Transverse colon (tissue), 4 donors: ENCODE measurements around the gene LRP8. TPM values are rescaled to one million over a fixed set of nuclear protein-coding genes. Genes with fewer than 3 reads are reported as not detected.

Experiments
- DNase-seq: peaks from one replicate; pipeline ENCODE4 v3.0.0-alpha.2; 2019
- H3K27ac ChIP-seq, 4 donors: fragments of 200-600 bp; sonication (generic); 2 replicates each; pipeline ENCODE4 v1.5.1; 2016 to 2018; ENCODE audit warnings: inconsistent platforms in 4 of 4
- H3K27me3 ChIP-seq: fragments of 200-600 bp; sonication (generic); 2 replicates; pipeline ENCODE4 v1.5.1; 2017; ENCODE audit warnings: inconsistent platforms
- H3K36me3 ChIP-seq, 4 donors: fragments of 200-600 bp; sonication (generic); 2 replicates each; pipeline ENCODE4 v1.5.1; 2017 to 2019; ENCODE audit warnings: inconsistent platforms in 4 of 4
- H3K4me1 ChIP-seq, 4 donors: fragments of 200-600 bp; sonication (generic); 2 replicates each; pipeline ENCODE4 v1.5.1; 2017 to 2020; ENCODE audit warnings: inconsistent platforms in 4 of 4
- H3K4me3 ChIP-seq, 4 donors: fragments of 200-600 bp; sonication (generic); 1 replicate in 1 of 4; 2 replicates in 3 of 4; pipeline versions ENCODE4 v1.5.1 to v1.6.1; 2017 to 2019; ENCODE audit warnings: inconsistent platforms in 4 of 4
- H3K9me3 ChIP-seq, 2 donors: fragments of 200-600 bp; sonication (generic); 2 replicates each; pipeline ENCODE4 v1.5.1; 2017 to 2019; ENCODE audit warnings: inconsistent platforms in 2 of 2
- EP300 ChIP-seq: sonication (generic); formaldehyde crosslinking; IDR thresholded peaks from one replicate; pipeline ENCODE4 v1.6.1; 2017; ENCODE audit warnings: antibody characterized with exemption, low read depth
- POLR2A ChIP-seq: fragments of 450-650 bp; IDR thresholded peaks from one replicate; pipeline ENCODE4 v1.6.1; 2016; ENCODE audit warnings: antibody characterized with exemption, mild to moderate bottlenecking, moderate library complexity
- POLR2AphosphoS5 ChIP-seq, 3 donors: sonication (generic); formaldehyde crosslinking; IDR thresholded peaks; one replicate each; pipeline ENCODE4 v1.6.1; 2016; ENCODE audit warnings: antibody characterized with exemption in 3 of 3
- WGBS, 2 donors: methylation state at CpG; one replicate each; pipeline ENCODE4 v1.1.5; 2018; ENCODE audit warnings: low coverage in 1 of 2; 5-methylcytosine and 5-hydroxymethylcytosine counted together
- in situ Hi-C, 4 donors: fragments of 200-750 bp; cut with MboI; loops; one replicate each; pipeline versions ENCODE4 v1.15.0 to v1.15.1; 2017; ENCODE audit warnings: low sequenced_read_pairs in 3 of 4, low pct_ligation_motif_present in 1 of 4, low pct_unique_long_range_greater_than_20kb in 1 of 4
- intact Hi-C: fragments of 100-400 bp; cut with DNase I; formaldehyde crosslinking; loops from one replicate; pipeline ENCODE4 v1.15.1; 2023; ENCODE audit warnings: low total_unique reads
- total RNA-seq, 4 donors: library from RNA; depleted of rRNA; stranded (reverse); fragments of >200 nt; gene quantifications; one replicate each; pipeline ENCODE4 v1.1.0, GENCODE V29; 2016
- TF ChIP-seq, protein P1 (sequence below), 5 experiments: fragments of 200-600 bp in 3 of 5; fragments of 450-650 bp in 2 of 5; sonication (generic) in 3 of 5; IDR thresholded peaks; 1 replicate in 2 of 5; 2 replicates in 3 of 5; pipeline ENCODE4 v1.5.1; 2016 to 2017; ENCODE audit warnings: antibody characterized with exemption in 5 of 5, inconsistent platforms in 3 of 5, mild to moderate bottlenecking in 2 of 5, moderate library complexity in 1 of 5

Gene LRP8
- total RNA-seq, 4 donors from 2014 or later = 0.37 to 10.7 (median 1.4) TPM

DNA sequence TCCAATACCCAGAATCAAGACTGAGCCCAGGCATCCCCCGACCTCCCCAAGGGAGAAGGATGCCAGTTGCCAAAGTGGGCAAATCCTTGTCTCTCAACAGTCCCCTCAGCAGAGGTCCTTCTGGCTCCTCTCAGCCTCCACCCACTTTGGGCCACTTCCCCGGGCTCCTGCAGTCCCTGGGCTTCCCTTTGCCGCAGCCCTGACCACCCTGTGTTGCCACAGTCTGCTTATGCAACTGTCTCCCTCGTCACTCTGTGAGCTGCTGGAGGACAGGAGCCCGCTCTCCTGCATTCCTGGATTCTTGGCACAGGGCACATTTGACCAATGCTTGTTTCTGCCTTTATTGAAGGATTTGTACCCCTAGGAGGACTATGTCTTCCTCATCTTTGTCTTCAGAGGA lies 2.9 kb upstream of the LRP8 start:
- H3K27ac ChIP-seq = no peak overlapping the region
- intact Hi-C loops = no loop called here
- H3K4me3 ChIP-seq = no peak overlapping the region
- no peaks in the 10 kb centered on the region for H3K9me3 ChIP-seq
- 81 to 86% methylated on average over 3 to 5 of the region's 5 CpGs for WGBS, 2 donors
- TF ChIP-seq POLR2A (no peak), POLR2AphosphoS5 (IDR thresholded peaks at IDR 0.05) (no peak), EP300 (no peak)
- DNase-seq = no peak
- H3K4me1 ChIP-seq = peaks cover 6 to 21% (median 16%) of the 10 kb centered on the region in 4 donors
- in situ Hi-C loops = no loop called here
- H3K36me3 ChIP-seq = no peaks in the 10 kb centered on the region
- no peaks in the 10 kb centered on the region for H3K27me3 ChIP-seq

DNA sequence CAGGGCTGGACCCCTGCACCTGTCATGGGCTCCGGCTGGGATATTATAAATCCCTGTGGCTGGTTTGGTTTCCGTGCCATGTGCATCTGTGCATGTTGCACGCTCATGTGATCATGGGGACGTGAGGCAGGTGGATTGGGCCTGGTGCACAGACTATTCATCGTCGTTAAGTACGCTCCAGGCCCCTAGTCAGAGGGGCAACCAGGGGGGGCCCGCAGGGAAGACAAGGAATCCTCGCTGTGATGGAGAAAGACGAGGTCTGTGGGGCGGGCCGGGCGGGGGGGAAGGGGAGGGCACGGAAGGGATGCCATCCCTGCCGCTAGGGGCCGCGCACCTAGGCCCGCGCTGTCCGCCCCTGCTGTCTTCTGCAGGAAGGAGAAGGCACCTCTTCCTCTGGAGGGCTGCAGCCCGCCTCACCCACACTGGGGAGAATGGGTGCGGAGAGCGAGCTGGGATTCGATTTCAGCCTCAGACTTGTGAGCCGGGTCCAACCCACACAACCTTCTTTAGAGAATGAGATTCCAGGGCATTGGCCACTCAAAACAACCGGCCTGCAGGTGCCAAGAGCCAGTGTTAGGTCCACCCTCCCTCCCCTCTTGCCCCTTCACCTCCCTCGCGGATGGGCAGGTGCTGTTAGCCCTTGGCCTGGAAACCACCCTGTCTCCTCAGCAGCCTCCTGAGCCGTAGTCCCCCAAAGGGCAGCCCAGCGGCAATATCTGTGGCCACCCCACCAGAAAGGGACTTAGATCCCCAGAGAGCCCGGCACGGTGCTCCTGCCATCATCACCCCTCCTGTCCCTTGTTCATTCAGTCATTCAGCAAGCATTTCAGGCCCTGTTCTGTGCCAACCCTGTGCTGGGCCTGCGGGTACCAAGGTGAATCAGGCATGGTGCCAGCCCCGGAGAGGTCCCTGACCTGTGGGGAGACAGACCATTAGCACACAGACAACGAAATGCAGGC lies 950 bp upstream of the LRP8 start:
- peak overlapping the region in 1 of 4 donors; percentile 49 for H3K4me3 ChIP-seq
- DNase-seq = peak; percentile 16
- in situ Hi-C loops = no loop called here
- 85 to 90% methylated on average over 2 to 35 of the region's 35 CpGs for WGBS, 2 donors
- no peak for TF ChIP-seq POLR2A
- TF ChIP-seq, protein P1, sequence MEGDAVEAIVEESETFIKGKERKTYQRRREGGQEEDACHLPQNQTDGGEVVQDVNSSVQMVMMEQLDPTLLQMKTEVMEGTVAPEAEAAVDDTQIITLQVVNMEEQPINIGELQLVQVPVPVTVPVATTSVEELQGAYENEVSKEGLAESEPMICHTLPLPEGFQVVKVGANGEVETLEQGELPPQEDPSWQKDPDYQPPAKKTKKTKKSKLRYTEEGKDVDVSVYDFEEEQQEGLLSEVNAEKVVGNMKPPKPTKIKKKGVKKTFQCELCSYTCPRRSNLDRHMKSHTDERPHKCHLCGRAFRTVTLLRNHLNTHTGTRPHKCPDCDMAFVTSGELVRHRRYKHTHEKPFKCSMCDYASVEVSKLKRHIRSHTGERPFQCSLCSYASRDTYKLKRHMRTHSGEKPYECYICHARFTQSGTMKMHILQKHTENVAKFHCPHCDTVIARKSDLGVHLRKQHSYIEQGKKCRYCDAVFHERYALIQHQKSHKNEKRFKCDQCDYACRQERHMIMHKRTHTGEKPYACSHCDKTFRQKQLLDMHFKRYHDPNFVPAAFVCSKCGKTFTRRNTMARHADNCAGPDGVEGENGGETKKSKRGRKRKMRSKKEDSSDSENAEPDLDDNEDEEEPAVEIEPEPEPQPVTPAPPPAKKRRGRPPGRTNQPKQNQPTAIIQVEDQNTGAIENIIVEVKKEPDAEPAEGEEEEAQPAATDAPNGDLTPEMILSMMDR (IDR thresholded peaks at IDR 0.05) = no peak
- TF ChIP-seq POLR2AphosphoS5 (IDR thresholded peaks at IDR 0.05) = no peak
- TF ChIP-seq EP300 = no peak
- no peaks in the 10 kb centered on the region for H3K9me3 ChIP-seq
- H3K27ac ChIP-seq = peak overlapping the region in 3 of 4 donors; percentile 28 to 56 (median 51)
- peaks cover 10 to 25% (median 21%) of the 10 kb centered on the region in 4 donors for H3K4me1 ChIP-seq
- no peaks in the 10 kb centered on the region for H3K27me3 ChIP-seq
- intact Hi-C loops = no loop called here
- no peaks in the 10 kb centered on the region for H3K36me3 ChIP-seq

GRCh38 chr1:53327182-53327913 lies 522 bp downstream of the LRP8 start:
- WGBS, 2 donors = 0% methylated on average over 43 of the region's 68 CpGs; no CpG with 5 or more reads in 1 of the 2 donors
- H3K9me3 ChIP-seq = no peaks in the 10 kb centered on the region
- H3K27ac ChIP-seq = peak overlapping the region; percentile 71 to 86 (median 75)
- H3K4me1 ChIP-seq = peaks cover 10 to 25% (median 21%) of the 10 kb centered on the region in 4 donors
- TF ChIP-seq, protein P1 (IDR thresholded peaks at IDR 0.05) = no peak
- no peak for TF ChIP-seq POLR2AphosphoS5 (IDR thresholded peaks at IDR 0.05)
- no peak for TF ChIP-seq POLR2A
- TF ChIP-seq EP300 = no peak
- DNase-seq = peak; percentile 26
- H3K27me3 ChIP-seq = no peaks in the 10 kb centered on the region
- in situ Hi-C loops = no loop called here
- peak overlapping the region; percentile 49 to 80 (median 66) for H3K4me3 ChIP-seq
- H3K36me3 ChIP-seq = no peaks in the 10 kb centered on the region
- intact Hi-C loops = no loop called here

DNA sequence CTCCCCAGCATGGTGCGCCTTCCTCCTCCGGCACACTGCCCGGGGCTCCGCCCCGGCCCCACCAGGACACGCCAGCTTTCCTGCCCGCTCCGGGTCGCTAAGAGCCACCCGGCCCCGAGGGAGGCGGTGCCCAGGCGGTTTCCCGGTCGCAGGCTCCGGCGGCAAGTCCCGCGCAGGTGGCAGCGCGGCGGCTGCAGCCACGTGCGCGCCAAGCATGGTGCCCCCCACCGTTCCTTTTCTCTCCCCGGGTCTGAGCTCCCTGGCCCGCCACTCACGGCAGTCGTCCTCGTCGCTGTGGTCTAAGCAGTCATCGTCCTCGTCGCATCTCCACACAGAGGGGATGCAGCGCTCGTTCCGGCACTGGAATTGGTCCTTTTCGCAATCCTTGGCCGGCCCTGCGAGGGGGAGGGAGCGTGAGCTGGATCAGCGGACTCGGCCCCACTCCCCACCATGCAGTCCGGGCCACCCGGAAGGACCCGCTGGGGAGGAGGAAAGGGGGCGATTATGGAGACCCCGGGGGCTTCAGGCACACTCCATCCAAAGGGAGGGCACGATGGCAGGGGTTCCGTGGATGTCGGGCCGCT lies 1.2 kb downstream of the LRP8 start:
- Histone ChIP-seq H3K4me3 (peak overlapping the region; percentile 49 to 80 (median 66)), H3K36me3 (no peaks in the 10 kb centered on the region), H3K27me3 (no peaks in the 10 kb centered on the region), H3K4me1 (peaks cover 10 to 25% (median 21%) of the 10 kb centered on the region in 4 donors), H3K9me3 (no peaks in the 10 kb centered on the region), H3K27ac (peak overlapping the region; percentile 46 to 86 (median 72))
- DNase-seq = no peak
- TF ChIP-seq EP300 (no peak), POLR2A (peak; percentile 5)
- intact Hi-C loops (no loop called here), in situ Hi-C loops (no loop called here)
- WGBS, 2 donors = 0% methylated on average over 53 of the region's 53 CpGs; no CpG with 5 or more reads in 1 of the 2 donors
